ENCODE data around the gene SYDE1.
A peak's percentile ranks its signal among the peaks of the same experiment; 100 is the strongest.

The SYDE1 gene

GRCh38 chr19:15124572-15125231 is 17.5 kb downstream of the SYDE1 start:
- DNase-seq (no peak), ATAC-seq (ENCODE audit: insufficient read depth, low read depth) (peak; percentile 1; the same call in 1 of the 3 replicates)
- H3K9me3 ChIP-seq (ENCODE audit: insufficient read depth, low read length, severe bottlenecking) = no peaks in the 10 kb centered on the region
- H4K20me1 ChIP-seq (ENCODE audit: insufficient read depth, low read length) = peaks cover 12% of the 10 kb centered on the region; the same call in 1 of the 2 replicates
- peaks cover 18% of the 10 kb centered on the region for H3K79me2 ChIP-seq (ENCODE audit: insufficient read depth, low read length)
- peak overlapping the region; percentile 89 for H3K4me2 ChIP-seq (ENCODE audit: insufficient read depth, low read length)
- H3K36me3 ChIP-seq (ENCODE audit: insufficient read depth, low read length) = peaks cover 31% of the 10 kb centered on the region
- no peaks in the 10 kb centered on the region for H3K27me3 ChIP-seq (ENCODE audit: insufficient read depth, low read length, poor library complexity)
- TF ChIP-seq CTCF (IDR thresholded peaks at IDR 0.05; ENCODE audit: borderline replicate concordance, extremely low read depth, low read length, poor library complexity, severe bottlenecking) (no peak), EZH2 (IDR thresholded peaks at IDR 0.05; ENCODE audit: borderline replicate concordance, low read depth, low read length, severe bottlenecking) (no peak)
- H3K27ac ChIP-seq (ENCODE audit: low read length) = peak overlapping the region; percentile 90
- peak overlapping the region; percentile 44 to 85 for H3K4me3 ChIP-seq (ENCODE audit: low read depth in 1 of 2, low read length in 2 of 2)
- peak overlapping the region; percentile 74 for H3K9ac ChIP-seq (ENCODE audit: low read depth, low read length)
- peaks cover 27% of the 10 kb centered on the region for H3K4me1 ChIP-seq (ENCODE audit: insufficient read depth, low read length)
- H2AFZ ChIP-seq (ENCODE audit: low read depth, low read length) = peak overlapping the region; percentile 95

GRCh38 chr19:15125232-15126067 is 18.2 kb downstream of the SYDE1 start:
- ATAC-seq (ENCODE audit: insufficient read depth, low read depth) = peak; percentile 92
- TF ChIP-seq EZH2 (IDR thresholded peaks at IDR 0.05; ENCODE audit: borderline replicate concordance, low read depth, low read length, severe bottlenecking) = no peak
- peak; percentile 39 for TF ChIP-seq CTCF (IDR thresholded peaks at IDR 0.05; ENCODE audit: borderline replicate concordance, extremely low read depth, low read length, poor library complexity, severe bottlenecking)
- DNase-seq = peak; percentile 99

GRCh38 chr19:15126131-15126910 is 19.1 kb downstream of the SYDE1 start:
- Histone ChIP-seq H3K79me2 (ENCODE audit: insufficient read depth, low read length) (peaks cover 18% of the 10 kb centered on the region), H3K27ac (ENCODE audit: low read length) (peak overlapping the region; percentile 73), H3K36me3 (ENCODE audit: insufficient read depth, low read length) (peaks cover 17% of the 10 kb centered on the region), H3K4me3 (ENCODE audit: low read depth in 1 of 2, low read length in 2 of 2) (peak overlapping the region; percentile 18 to 85), H3K4me2 (ENCODE audit: insufficient read depth, low read length) (peak overlapping the region; percentile 89), H4K20me1 (ENCODE audit: insufficient read depth, low read length) (peaks cover 9% of the 10 kb centered on the region; the same call in 1 of the 2 replicates), H3K27me3 (ENCODE audit: insufficient read depth, low read length, poor library complexity) (peaks cover 3% of the 10 kb centered on the region), H3K4me1 (ENCODE audit: insufficient read depth, low read length) (peaks cover 32% of the 10 kb centered on the region), H3K9ac (ENCODE audit: low read depth, low read length) (peak overlapping the region; percentile 74), H3K9me3 (ENCODE audit: insufficient read depth, low read length, severe bottlenecking) (no peaks in the 10 kb centered on the region), H2AFZ (ENCODE audit: low read depth, low read length) (peak overlapping the region; percentile 86)
- ATAC-seq (ENCODE audit: insufficient read depth, low read depth) (no peak), DNase-seq (no peak)
- TF ChIP-seq CTCF (IDR thresholded peaks at IDR 0.05; ENCODE audit: borderline replicate concordance, extremely low read depth, low read length, poor library complexity, severe bottlenecking) (no peak), EZH2 (IDR thresholded peaks at IDR 0.05; ENCODE audit: borderline replicate concordance, low read depth, low read length, severe bottlenecking) (no peak)

More at GRCh38 chr19:15125232-15126067, 18.2 kb downstream of the SYDE1 start:
- peaks cover 9% of the 10 kb centered on the region; the same call in 1 of the 2 replicates for H4K20me1 ChIP-seq (ENCODE audit: insufficient read depth, low read length)
- H3K36me3 ChIP-seq (ENCODE audit: insufficient read depth, low read length) = peaks cover 24% of the 10 kb centered on the region
- peaks cover 32% of the 10 kb centered on the region for H3K4me1 ChIP-seq (ENCODE audit: insufficient read depth, low read length)
- H3K4me2 ChIP-seq (ENCODE audit: insufficient read depth, low read length) = peak overlapping the region; percentile 89
- H3K9ac ChIP-seq (ENCODE audit: low read depth, low read length) = peak overlapping the region; percentile 74
- peaks cover 3% of the 10 kb centered on the region for H3K27me3 ChIP-seq (ENCODE audit: insufficient read depth, low read length, poor library complexity)
- peaks cover 18% of the 10 kb centered on the region for H3K79me2 ChIP-seq (ENCODE audit: insufficient read depth, low read length)
- no peaks in the 10 kb centered on the region for H3K9me3 ChIP-seq (ENCODE audit: insufficient read depth, low read length, severe bottlenecking)
- peak overlapping the region; percentile 44 to 85 for H3K4me3 ChIP-seq (ENCODE audit: low read depth in 1 of 2, low read length in 2 of 2)
- H3K27ac ChIP-seq (ENCODE audit: low read length) = peak overlapping the region; percentile 90
- H2AFZ ChIP-seq (ENCODE audit: low read depth, low read length) = peak overlapping the region; percentile 95

Data from DND-41 (cell line).